NOMO-1 treated with dmso at 0.1 percent for 144 hours (cell line): Measurements from ENCODE around the gene LRRC42.
A peak's percentile ranks its signal among the peaks of the same experiment; 100 is the strongest.
"Not testable (repeated sequence)": the region's sequence is repeated elsewhere in the genome, so short reads cannot be mapped to it uniquely, and the experiment has no call there.

Experiments
- DNase-seq: peaks from one replicate; lab custom pipeline; 2025; ENCODE audit not compliant: unreplicated experiment; lab: John Stamatoyannopoulos, UW

Gene LRRC42

GRCh38 chr1:53964109-53964508 is 18.0 kb downstream of the LRRC42 start:
- no peak for DNase-seq

- no peak for DNase-seq
Measured at GRCh38 chr1:53966794-53967193, 20.6 kb downstream of the LRRC42 start.

- DNase-seq: no peak
Measured at GRCh38 chr1:53967409-53968124, 21.4 kb downstream of the LRRC42 start.

GRCh38 chr1:53968125-53968513 is 22.0 kb downstream of the LRRC42 start:
- no peak for DNase-seq

GRCh38 chr1:53969323-53969722 is 23.2 kb downstream of the LRRC42 start:
- not testable (repeated sequence) for DNase-seq

GRCh38 chr1:53971718-53972117 is 25.6 kb downstream of the LRRC42 start:
- DNase-seq: no peak

- DNase-seq: no peak
Measured at GRCh38 chr1:53975861-53976260, 29.7 kb downstream of the LRRC42 start.

GRCh38 chr1:53979712-53980450 is 33.7 kb downstream of the LRRC42 start:
- no peak for DNase-seq

GRCh38 chr1:53981220-53981619 is 35.1 kb downstream of the LRRC42 start:
- DNase-seq: no peak

- peak; percentile 40 for DNase-seq
Measured at GRCh38 chr1:53982034-53982762, 36.0 kb downstream of the LRRC42 start.

- DNase-seq: no peak
Measured at GRCh38 chr1:53982763-53983104, 36.6 kb downstream of the LRRC42 start.

- DNase-seq: no peak
Measured at GRCh38 chr1:53984726-53985125, 38.6 kb downstream of the LRRC42 start.

- no peak for DNase-seq
Measured at GRCh38 chr1:53986458-53986857, 40.3 kb downstream of the LRRC42 start.

- DNase-seq: no peak
Measured at GRCh38 chr1:53987880-53988279, 41.7 kb downstream of the LRRC42 start.

- DNase-seq: no peak
Measured at GRCh38 chr1:53992085-53992874, 46.1 kb downstream of the LRRC42 start.

GRCh38 chr1:53994516-53994915 is 48.4 kb downstream of the LRRC42 start:
- not testable (repeated sequence) for DNase-seq

GRCh38 chr1:53995683-53996082 is 49.5 kb downstream of the LRRC42 start:
- no peak for DNase-seq

- DNase-seq: no peak
Measured at GRCh38 chr1:53998223-53998622, 52.1 kb downstream of the LRRC42 start.

GRCh38 chr1:53999920-54000319 is 53.8 kb downstream of the LRRC42 start:
- DNase-seq: no peak

- no peak for DNase-seq
Measured at GRCh38 chr1:54001591-54001990, 55.4 kb downstream of the LRRC42 start.

GRCh38 chr1:54002544-54003248 is 56.5 kb downstream of the LRRC42 start:
- DNase-seq: no peak
